ENCODE measurements around the gene MYLK2. TPM values are rescaled to one million over a fixed set of nuclear protein-coding genes. Genes with fewer than 3 reads are reported as not detected.
A peak's percentile ranks its signal among the peaks of the same experiment; 100 is the strongest.

The MYLK2 gene
- total and polyA plus RNA-seq, 9 donors: 35.0 to 65.5 (median 43.3) TPM

- H3K27ac ChIP-seq (ENCODE audit: low read length): no peak overlapping the region
- DNase-seq: no peak
- no peaks in the 10 kb centered on the region for H3K36me3 ChIP-seq (ENCODE audit: control insufficient read depth, insufficient read depth, low read length)
- no peaks in the 10 kb centered on the region for H3K9me3 ChIP-seq (replicated peaks; ENCODE audit: control insufficient read depth, low read depth, low read length)
- H3K4me3 ChIP-seq (ENCODE audit: low read length): peak overlapping the region; percentile 36
- H3K4me1 ChIP-seq (ENCODE audit: control insufficient read depth, insufficient read depth, low read length): peaks cover 13% of the 10 kb centered on the region
- WGBS (ENCODE audit: insufficient coverage): 3% methylated on average over 17 of the region's 24 CpGs
- peaks cover 20% of the 10 kb centered on the region for H3K27me3 ChIP-seq (ENCODE audit: control insufficient read depth, insufficient read depth, low read length)
These were observed 51.8 kb downstream of the MYLK2 start for GRCh38 chr20:31870726-31871617.

GRCh38 chr20:31871618-31871954 is 52.4 kb downstream of the MYLK2 start:
- peaks cover 13% of the 10 kb centered on the region for H3K4me1 ChIP-seq (ENCODE audit: control insufficient read depth, insufficient read depth, low read length)
- H3K9me3 ChIP-seq (replicated peaks; ENCODE audit: control insufficient read depth, low read depth, low read length): no peaks in the 10 kb centered on the region
- H3K36me3 ChIP-seq (ENCODE audit: control insufficient read depth, insufficient read depth, low read length): no peaks in the 10 kb centered on the region
- H3K27me3 ChIP-seq (ENCODE audit: control insufficient read depth, insufficient read depth, low read length): peaks cover 20% of the 10 kb centered on the region
- H3K4me3 ChIP-seq (ENCODE audit: low read length): no peak overlapping the region
- no CpG with 5 or more reads among the region's 1 CpG for WGBS (ENCODE audit: insufficient coverage)
- no peak overlapping the region for H3K27ac ChIP-seq (ENCODE audit: low read length)
- DNase-seq: no peak

- peaks cover 20% of the 10 kb centered on the region for H3K27me3 ChIP-seq (ENCODE audit: control insufficient read depth, insufficient read depth, low read length)
- H3K36me3 ChIP-seq (ENCODE audit: control insufficient read depth, insufficient read depth, low read length): no peaks in the 10 kb centered on the region
- H3K27ac ChIP-seq (ENCODE audit: low read length): no peak overlapping the region
- DNase-seq: no peak
- no peak overlapping the region for H3K4me3 ChIP-seq (ENCODE audit: low read length)
- no peaks in the 10 kb centered on the region for H3K9me3 ChIP-seq (replicated peaks; ENCODE audit: control insufficient read depth, low read depth, low read length)
- H3K4me1 ChIP-seq (ENCODE audit: control insufficient read depth, insufficient read depth, low read length): peaks cover 13% of the 10 kb centered on the region
- WGBS (ENCODE audit: insufficient coverage): 63% methylated on average over 2 of the region's 6 CpGs
These were observed 53.2 kb downstream of the MYLK2 start for GRCh38 chr20:31872406-31872805.

GRCh38 chr20:31875671-31876070 is 56.5 kb downstream of the MYLK2 start:
- WGBS (ENCODE audit: insufficient coverage): no CpG with 5 or more reads among the region's 2 CpGs

GRCh38 chr20:31877684-31878083 is 58.5 kb downstream of the MYLK2 start:
- H3K9me3 ChIP-seq (replicated peaks; ENCODE audit: control insufficient read depth, low read depth, low read length): peaks cover 2% of the 10 kb centered on the region
- H3K4me3 ChIP-seq (ENCODE audit: low read length): no peak overlapping the region
- peaks cover 5% of the 10 kb centered on the region for H3K27me3 ChIP-seq (ENCODE audit: control insufficient read depth, insufficient read depth, low read length)
- no peak overlapping the region for H3K27ac ChIP-seq (ENCODE audit: low read length)
- DNase-seq: no peak
- H3K4me1 ChIP-seq (ENCODE audit: control insufficient read depth, insufficient read depth, low read length): peaks cover 9% of the 10 kb centered on the region
- H3K36me3 ChIP-seq (ENCODE audit: control insufficient read depth, insufficient read depth, low read length): no peaks in the 10 kb centered on the region

More at GRCh38 chr20:31875671-31876070, 56.5 kb downstream of the MYLK2 start:
- DNase-seq: no peak
- H3K9me3 ChIP-seq (replicated peaks; ENCODE audit: control insufficient read depth, low read depth, low read length): peaks cover 2% of the 10 kb centered on the region
- peaks cover 13% of the 10 kb centered on the region for H3K4me1 ChIP-seq (ENCODE audit: control insufficient read depth, insufficient read depth, low read length)
- no peak overlapping the region for H3K4me3 ChIP-seq (ENCODE audit: low read length)
- H3K36me3 ChIP-seq (ENCODE audit: control insufficient read depth, insufficient read depth, low read length): no peaks in the 10 kb centered on the region
- H3K27me3 ChIP-seq (ENCODE audit: control insufficient read depth, insufficient read depth, low read length): peaks cover 15% of the 10 kb centered on the region
- H3K27ac ChIP-seq (ENCODE audit: low read length): no peak overlapping the region

- Histone ChIP-seq H3K4me3 (ENCODE audit: low read length) (peak overlapping the region; percentile 55), H3K36me3 (ENCODE audit: control insufficient read depth, insufficient read depth, low read length) (no peaks in the 10 kb centered on the region), H3K27me3 (ENCODE audit: control insufficient read depth, insufficient read depth, low read length) (peaks cover 5% of the 10 kb centered on the region), H3K4me1 (ENCODE audit: control insufficient read depth, insufficient read depth, low read length) (peaks cover 9% of the 10 kb centered on the region), H3K9me3 (replicated peaks; ENCODE audit: control insufficient read depth, low read depth, low read length) (peaks cover 2% of the 10 kb centered on the region), H3K27ac (ENCODE audit: low read length) (peak overlapping the region; percentile 65)
- 6% methylated on average over 20 of the region's 45 CpGs for WGBS (ENCODE audit: insufficient coverage)
- peak; percentile 94 for DNase-seq
These were observed 60.2 kb downstream of the MYLK2 start for GRCh38 chr20:31879143-31879987.

GRCh38 chr20:31881945-31882344 is 62.8 kb downstream of the MYLK2 start:
- peaks cover 5% of the 10 kb centered on the region for H3K27me3 ChIP-seq (ENCODE audit: control insufficient read depth, insufficient read depth, low read length)
- no peaks in the 10 kb centered on the region for H3K36me3 ChIP-seq (ENCODE audit: control insufficient read depth, insufficient read depth, low read length)
- WGBS (ENCODE audit: insufficient coverage): 57% methylated on average over 5 of the region's 5 CpGs
- H3K9me3 ChIP-seq (replicated peaks; ENCODE audit: control insufficient read depth, low read depth, low read length): peaks cover 2% of the 10 kb centered on the region
- H3K27ac ChIP-seq (ENCODE audit: low read length): no peak overlapping the region
- no peak for DNase-seq
- H3K4me3 ChIP-seq (ENCODE audit: low read length): no peak overlapping the region
- H3K4me1 ChIP-seq (ENCODE audit: control insufficient read depth, insufficient read depth, low read length): peaks cover 9% of the 10 kb centered on the region

GRCh38 chr20:31883829-31884228 is 64.7 kb downstream of the MYLK2 start:
- H3K4me3 ChIP-seq (ENCODE audit: low read length): no peak overlapping the region

More at GRCh38 chr20:31883829-31884228, 64.7 kb downstream of the MYLK2 start:
- peaks cover 5% of the 10 kb centered on the region for H3K27me3 ChIP-seq (ENCODE audit: control insufficient read depth, insufficient read depth, low read length)
- no peaks in the 10 kb centered on the region for H3K36me3 ChIP-seq (ENCODE audit: control insufficient read depth, insufficient read depth, low read length)
- H3K4me1 ChIP-seq (ENCODE audit: control insufficient read depth, insufficient read depth, low read length): peaks cover 9% of the 10 kb centered on the region
- no peaks in the 10 kb centered on the region for H3K9me3 ChIP-seq (replicated peaks; ENCODE audit: control insufficient read depth, low read depth, low read length)
- no peak overlapping the region for H3K27ac ChIP-seq (ENCODE audit: low read length)
- DNase-seq: no peak
